ENCODE measurements around the gene UGT1A5. TPM values are rescaled to one million over a fixed set of nuclear protein-coding genes. Genes with fewer than 3 reads are reported as not detected.
A peak's percentile ranks its signal among the peaks of the same experiment; 100 is the strongest.
"Not testable (repeated sequence)": the region's sequence is repeated elsewhere in the genome, so short reads cannot be mapped to it uniquely, and the experiment has no call there.

The UGT1A5 gene
- total RNA-seq, 2 experiments from 2014 or later: not detected

GRCh38 chr2:233700842-233701241, 11.9 kb upstream of the UGT1A5 start:
- H3K4me1 Mint-ChIP-seq (ENCODE audit: low read depth); H3K4me3 Mint-ChIP-seq; intact Hi-C loops (cut with micrococcal nuclease); H3K36me3 Mint-ChIP-seq (ENCODE audit: low read depth); CTCF ChIA-PET; DNase-seq; H3K27ac Mint-ChIP-seq; H3K9me3 Mint-ChIP-seq; H3K27me3 Mint-ChIP-seq (ENCODE audit: low read depth): not testable (repeated sequence)

- Mint-ChIP-seq H3K4me3 (no peak overlapping the region), H3K27me3 (ENCODE audit: low read depth) (no peaks in the 10 kb centered on the region), H3K9me3 (no peaks in the 10 kb centered on the region), H3K27ac (no peak overlapping the region), H3K36me3 (ENCODE audit: low read depth) (no peaks in the 10 kb centered on the region), H3K4me1 (ENCODE audit: low read depth) (no peaks in the 10 kb centered on the region)
- no peak for DNase-seq
- intact Hi-C loops (cut with micrococcal nuclease): no loop called here
- CTCF ChIA-PET: no interaction called here
These were observed 10.5 kb upstream of the UGT1A5 start for GRCh38 chr2:233702238-233702637.

GRCh38 chr2:233705911-233706506, 6.7 kb upstream of the UGT1A5 start:
- Mint-ChIP-seq H3K27ac (no peak overlapping the region), H3K27me3 (ENCODE audit: low read depth) (no peaks in the 10 kb centered on the region), H3K4me3 (no peak overlapping the region), H3K4me1 (ENCODE audit: low read depth) (no peaks in the 10 kb centered on the region), H3K36me3 (ENCODE audit: low read depth) (no peaks in the 10 kb centered on the region), H3K9me3 (no peaks in the 10 kb centered on the region)
- DNase-seq: no peak
- CTCF ChIA-PET: no interaction called here
- intact Hi-C loops (cut with micrococcal nuclease): no loop called here

DNA sequence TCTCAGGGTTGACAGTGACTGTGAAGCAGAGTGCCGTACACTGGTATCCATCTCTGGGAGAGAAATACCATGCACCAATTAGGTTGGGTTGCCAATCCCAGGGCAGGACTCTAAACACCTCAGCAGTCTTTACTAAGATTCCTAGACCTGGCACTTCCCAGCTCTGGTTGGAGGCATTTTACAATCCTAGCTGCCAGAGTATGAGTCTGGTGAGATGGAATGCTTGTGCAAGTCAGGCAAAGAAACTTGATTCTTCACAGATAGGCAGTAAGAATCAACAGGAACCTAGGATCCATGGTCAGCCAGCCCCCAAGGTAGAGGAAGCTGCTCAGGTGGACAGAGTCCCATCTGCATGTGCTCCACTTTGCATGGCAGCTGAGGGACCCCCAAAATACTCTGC, 6.0 kb upstream of the UGT1A5 start:
- no peak for DNase-seq
- peaks cover 3% of the 10 kb centered on the region for H3K27me3 Mint-ChIP-seq (ENCODE audit: low read depth)
- no peak overlapping the region for H3K27ac Mint-ChIP-seq
- intact Hi-C loops (cut with micrococcal nuclease): no loop called here
- H3K4me3 Mint-ChIP-seq: no peak overlapping the region
- no peaks in the 10 kb centered on the region for H3K9me3 Mint-ChIP-seq
- no peaks in the 10 kb centered on the region for H3K4me1 Mint-ChIP-seq (ENCODE audit: low read depth)
- no peaks in the 10 kb centered on the region for H3K36me3 Mint-ChIP-seq (ENCODE audit: low read depth)
- CTCF ChIA-PET: no interaction called here

DNA sequence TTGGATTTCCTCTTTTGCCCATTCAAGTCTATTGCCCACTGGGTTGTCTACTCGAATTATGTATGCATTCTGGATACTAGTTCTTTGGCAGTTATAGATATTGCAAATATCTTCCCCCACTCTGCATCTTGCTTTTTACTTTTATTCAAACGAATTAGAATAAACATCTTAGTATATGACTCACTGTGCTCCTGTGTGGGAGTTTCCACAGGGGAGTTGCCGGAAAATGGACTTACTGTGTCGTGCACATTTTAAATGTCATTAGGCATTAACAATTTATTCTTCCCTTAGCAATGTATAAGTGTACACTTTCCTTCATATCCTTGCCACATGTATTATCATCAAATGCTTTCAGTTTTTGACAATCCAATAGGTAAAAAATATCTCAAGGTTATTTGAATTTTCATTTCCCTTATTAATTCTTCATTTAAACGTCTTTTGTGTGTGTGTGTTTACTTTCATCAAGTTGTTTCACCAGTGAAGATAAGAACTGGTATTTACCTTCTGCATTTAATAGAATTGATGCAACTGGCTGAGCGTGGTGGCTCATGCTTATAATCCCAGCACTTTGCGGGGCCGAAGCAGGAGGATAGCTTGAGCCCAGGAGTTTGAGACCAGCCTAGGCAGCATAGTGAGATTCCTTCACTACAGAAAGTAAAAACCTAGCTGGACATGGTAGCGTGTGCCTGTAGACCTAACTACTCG, 4.6 kb upstream of the UGT1A5 start:
- CTCF ChIA-PET: no interaction called here
- Mint-ChIP-seq H3K9me3 (no peaks in the 10 kb centered on the region), H3K4me1 (ENCODE audit: low read depth) (no peaks in the 10 kb centered on the region), H3K4me3 (no peak overlapping the region), H3K36me3 (ENCODE audit: low read depth) (no peaks in the 10 kb centered on the region), H3K27ac (no peak overlapping the region), H3K27me3 (ENCODE audit: low read depth) (peaks cover 5% of the 10 kb centered on the region)
- intact Hi-C loops (cut with micrococcal nuclease): no loop called here
- no peak for DNase-seq

- DNase-seq: no peak
- H3K36me3 Mint-ChIP-seq (ENCODE audit: low read depth): no peaks in the 10 kb centered on the region
- intact Hi-C loops (cut with micrococcal nuclease): no loop called here
- CTCF ChIA-PET: no interaction called here
- H3K9me3 Mint-ChIP-seq: no peaks in the 10 kb centered on the region
- no peak overlapping the region for H3K4me3 Mint-ChIP-seq
- H3K27ac Mint-ChIP-seq: no peak overlapping the region
- H3K4me1 Mint-ChIP-seq (ENCODE audit: low read depth): no peaks in the 10 kb centered on the region
- peaks cover 10% of the 10 kb centered on the region for H3K27me3 Mint-ChIP-seq (ENCODE audit: low read depth)
These were observed 3.8 kb upstream of the UGT1A5 start for GRCh38 chr2:233708942-233709341.

DNA sequence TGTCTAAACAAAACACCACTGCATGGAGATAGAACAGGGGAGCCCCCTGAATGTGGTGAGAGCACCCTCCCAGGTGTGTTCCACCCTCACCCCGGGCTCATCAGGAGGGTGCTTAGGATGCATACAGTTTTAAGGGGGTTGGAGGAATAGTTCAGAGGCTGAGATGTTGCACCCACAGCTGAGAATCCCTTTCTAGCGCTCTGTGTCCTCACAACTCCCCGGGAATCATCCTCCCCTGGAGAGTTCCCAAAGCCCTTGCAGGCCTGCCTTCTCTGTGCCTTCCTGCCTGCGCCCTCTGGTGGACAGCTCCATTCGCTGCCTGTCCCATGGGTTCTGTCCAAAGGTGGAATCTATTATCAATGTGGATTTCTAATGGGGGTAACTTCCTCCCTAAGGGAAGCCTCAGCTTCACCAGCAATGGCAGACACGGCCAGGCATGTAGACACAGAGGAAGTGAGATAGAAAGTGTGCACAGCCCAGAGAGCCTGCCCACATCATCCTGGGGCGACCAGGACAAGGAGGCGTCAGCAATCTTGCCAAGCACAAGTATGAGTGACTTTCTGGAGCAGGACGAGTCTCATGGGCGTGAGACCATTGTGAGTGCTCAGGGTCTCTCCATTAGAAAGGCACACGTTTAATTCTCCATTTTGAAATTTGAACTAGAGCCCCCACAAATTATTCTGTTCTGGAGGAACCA, 1.2 kb upstream of the UGT1A5 start:
- peak; percentile 82 for DNase-seq
- Mint-ChIP-seq H3K27me3 (ENCODE audit: low read depth) (peaks cover 11% of the 10 kb centered on the region), H3K4me3 (no peak overlapping the region), H3K36me3 (ENCODE audit: low read depth) (no peaks in the 10 kb centered on the region), H3K9me3 (no peaks in the 10 kb centered on the region), H3K4me1 (ENCODE audit: low read depth) (no peaks in the 10 kb centered on the region), H3K27ac (no peak overlapping the region)
- intact Hi-C loops (cut with micrococcal nuclease): loop anchor here (1.0 kb wide), 1 partner anchor 307 kb away; no protein-coding TSS in a partner anchor
- CTCF ChIA-PET: interaction anchor here (0.8 to 1.4 kb wide), 11 partner anchors 9 to 807 kb away, joined by 3 to 6 read pairs (median 3); no protein-coding TSS in a partner anchor

DNA sequence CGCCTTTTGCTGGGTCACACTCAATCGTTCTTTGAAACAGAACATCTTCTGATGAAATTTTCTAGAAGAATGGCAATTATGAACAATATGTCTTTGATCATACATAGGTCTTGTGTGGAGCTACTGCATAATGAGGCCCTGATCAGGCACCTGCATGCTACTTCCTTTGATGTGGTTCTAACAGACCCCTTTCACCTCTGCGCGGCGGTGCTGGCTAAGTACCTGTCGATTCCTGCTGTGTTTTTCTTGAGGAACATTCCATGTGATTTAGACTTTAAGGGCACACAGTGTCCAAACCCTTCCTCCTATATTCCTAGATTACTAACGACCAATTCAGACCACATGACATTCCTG, 532 bp downstream of the UGT1A5 start:
- H3K4me3 Mint-ChIP-seq: no peak overlapping the region
- H3K27ac Mint-ChIP-seq: no peak overlapping the region
- intact Hi-C loops (cut with micrococcal nuclease): no loop called here
- H3K4me1 Mint-ChIP-seq (ENCODE audit: low read depth): no peaks in the 10 kb centered on the region
- CTCF ChIA-PET: no interaction called here
- H3K9me3 Mint-ChIP-seq: no peaks in the 10 kb centered on the region
- DNase-seq: no peak
- H3K36me3 Mint-ChIP-seq (ENCODE audit: low read depth): no peaks in the 10 kb centered on the region
- H3K27me3 Mint-ChIP-seq (ENCODE audit: low read depth): peaks cover 12% of the 10 kb centered on the region

GRCh38 chr2:233714121-233714520, 1.4 kb downstream of the UGT1A5 start:
- CTCF ChIA-PET: no interaction called here
- Mint-ChIP-seq H3K4me1 (ENCODE audit: low read depth) (no peaks in the 10 kb centered on the region), H3K4me3 (no peak overlapping the region), H3K27ac (no peak overlapping the region), H3K9me3 (no peaks in the 10 kb centered on the region), H3K36me3 (ENCODE audit: low read depth) (no peaks in the 10 kb centered on the region), H3K27me3 (ENCODE audit: low read depth) (peaks cover 15% of the 10 kb centered on the region)
- DNase-seq: no peak
- intact Hi-C loops (cut with micrococcal nuclease): no loop called here

- DNase-seq: no peak
- H3K27ac Mint-ChIP-seq: no peak within 1 kb of the TSS
- intact Hi-C loops (cut with micrococcal nuclease): no loop called here
- H3K36me3 Mint-ChIP-seq (ENCODE audit: low read depth): no peaks in the 10 kb centered on the region
- CTCF ChIA-PET: no interaction called here
- peaks cover 15% of the 10 kb centered on the region for H3K27me3 Mint-ChIP-seq (ENCODE audit: low read depth)
- no peaks in the 10 kb centered on the region for H3K4me1 Mint-ChIP-seq (ENCODE audit: low read depth)
- H3K9me3 Mint-ChIP-seq: no peaks in the 10 kb centered on the region
- no peak within 1 kb of the TSS for H3K4me3 Mint-ChIP-seq
These were observed 5.8 kb downstream of the UGT1A5 start, which contains the start of gene UGT1A4 for GRCh38 chr2:233718552-233718951. UGT1A4 (plus strand) TSS chr2:233718736; CDS start chr2:233718821, 85 bp downstream.

GRCh38 chr2:233728723-233729301, 16.1 kb downstream of the UGT1A5 start, which contains the start of gene UGT1A3:
UGT1A3 (plus strand) TSS chr2:233729042; CDS start chr2:233729127, 85 bp downstream.
- CTCF ChIA-PET: no interaction called here
- H3K36me3 Mint-ChIP-seq (ENCODE audit: low read depth): no peaks in the 10 kb centered on the region
- H3K27ac Mint-ChIP-seq: no peak within 1 kb of the TSS
- no peak for DNase-seq
- H3K4me3 Mint-ChIP-seq: no peak within 1 kb of the TSS
- no peaks in the 10 kb centered on the region for H3K9me3 Mint-ChIP-seq
- no peaks in the 10 kb centered on the region for H3K4me1 Mint-ChIP-seq (ENCODE audit: low read depth)
- H3K27me3 Mint-ChIP-seq (ENCODE audit: low read depth): peaks cover 6% of the 10 kb centered on the region
- intact Hi-C loops (cut with micrococcal nuclease): no loop called here

DNA sequence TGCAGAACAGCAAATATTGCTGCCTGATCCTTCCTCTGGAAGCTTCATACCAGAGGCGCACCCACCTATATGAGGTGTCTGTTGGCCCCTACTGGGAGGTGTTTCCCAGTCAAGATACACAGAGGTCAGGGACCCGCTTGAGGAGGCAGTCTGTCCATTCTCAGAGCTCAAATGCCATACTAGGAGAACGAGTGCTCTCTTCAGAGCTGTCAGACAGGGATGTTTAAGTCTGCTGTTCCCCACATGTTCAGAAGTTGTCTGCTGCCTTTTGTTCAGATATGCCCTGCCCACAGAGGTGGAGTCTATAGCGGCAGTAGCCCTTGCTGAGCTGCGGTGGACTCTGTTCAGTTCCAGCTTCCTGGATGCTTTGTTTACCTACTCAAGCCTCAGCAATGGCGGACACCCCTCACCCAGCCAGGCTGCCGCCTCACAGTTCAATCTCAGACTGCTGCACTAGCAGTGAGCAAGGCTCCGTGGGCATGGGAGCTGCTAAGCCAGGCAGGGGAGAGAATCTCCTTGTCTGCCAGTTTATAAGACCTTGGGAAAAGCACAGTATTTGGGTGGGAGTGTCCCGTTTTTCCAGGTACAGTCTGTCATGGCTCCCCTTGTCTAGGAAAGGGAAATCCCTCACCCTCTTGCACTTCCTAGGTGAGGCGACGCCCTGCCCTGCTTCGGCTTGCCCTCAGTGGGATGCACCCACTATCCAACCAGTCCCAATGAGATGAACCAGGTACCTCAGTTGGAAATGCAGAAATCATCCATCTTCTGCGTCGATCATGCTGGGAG, 24.4 kb downstream of the UGT1A5 start:
- intact Hi-C loops (cut with micrococcal nuclease); H3K36me3 Mint-ChIP-seq (ENCODE audit: low read depth); H3K9me3 Mint-ChIP-seq; DNase-seq; H3K4me1 Mint-ChIP-seq (ENCODE audit: low read depth); H3K4me3 Mint-ChIP-seq; CTCF ChIA-PET; H3K27ac Mint-ChIP-seq: not testable (repeated sequence)
- peaks cover 10% of the 10 kb centered on the region for H3K27me3 Mint-ChIP-seq (ENCODE audit: low read depth)
